Stimulated activated CD8-positive, alpha-beta memory T cell treated with anti-CD3 and anti-CD28 coated beads, Interleukin-12 subunit alpha, Interleukin-12 subunit beta, amount 100 ng/mL, for 1 hour (primary cell): ENCODE results near the gene FAM163A.
"Not testable (repeated sequence)": the region's sequence is repeated elsewhere in the genome, so short reads cannot be mapped to it uniquely, and the experiment has no call there.

Experiments
- DNase-seq: peaks from one replicate; pipeline ENCODE4 v3.0.0-alpha.2; 2020; ENCODE audit warnings: low read depth

FAM163A gene

GRCh38 chr1:179816196-179816960 is 73.3 kb downstream of the FAM163A start:
- no peak for DNase-seq

GRCh38 chr1:179817056-179817455 is 74.0 kb downstream of the FAM163A start:
- DNase-seq = no peak

DNA sequence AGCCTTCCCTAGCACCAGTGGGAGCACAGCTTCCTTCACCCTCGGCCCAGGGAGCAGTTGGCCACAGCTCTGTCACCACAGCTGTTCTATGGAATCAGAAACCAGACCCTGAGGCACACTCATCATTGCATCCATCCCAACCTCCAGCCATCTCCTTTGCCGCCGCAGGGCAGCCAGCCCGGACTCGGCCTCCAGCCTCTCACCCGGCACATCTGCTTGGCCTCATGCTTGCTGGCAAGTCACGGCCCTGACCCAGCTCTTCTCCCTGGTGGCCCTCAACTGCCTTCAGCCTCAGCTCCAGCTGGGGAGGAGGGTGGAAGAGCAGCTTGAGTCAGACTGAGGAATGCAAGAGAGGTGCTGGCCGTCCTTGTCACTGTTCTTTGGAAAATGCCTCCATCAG is 74.7 kb downstream of the FAM163A start:
- DNase-seq = no peak

DNA sequence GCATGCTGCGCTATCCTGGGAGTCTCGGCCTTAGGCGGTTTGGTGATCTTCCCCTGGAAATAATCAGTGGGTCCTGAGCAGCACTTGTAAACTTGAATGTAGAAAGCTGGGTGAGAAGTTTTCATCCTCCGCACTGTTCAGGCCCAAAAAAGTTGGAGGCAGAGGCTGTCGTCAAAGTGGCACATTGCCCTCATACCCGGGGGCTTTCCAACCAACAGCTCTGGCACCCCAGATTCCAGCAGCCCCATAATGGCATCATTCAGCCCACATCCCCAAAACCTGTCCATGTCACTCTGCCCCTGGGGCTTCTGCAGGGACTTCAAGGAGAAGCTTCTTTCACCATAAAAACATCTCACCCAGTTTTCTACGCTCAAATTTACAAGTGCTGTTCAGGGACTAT is 75.2 kb downstream of the FAM163A start:
- no peak for DNase-seq

DNA sequence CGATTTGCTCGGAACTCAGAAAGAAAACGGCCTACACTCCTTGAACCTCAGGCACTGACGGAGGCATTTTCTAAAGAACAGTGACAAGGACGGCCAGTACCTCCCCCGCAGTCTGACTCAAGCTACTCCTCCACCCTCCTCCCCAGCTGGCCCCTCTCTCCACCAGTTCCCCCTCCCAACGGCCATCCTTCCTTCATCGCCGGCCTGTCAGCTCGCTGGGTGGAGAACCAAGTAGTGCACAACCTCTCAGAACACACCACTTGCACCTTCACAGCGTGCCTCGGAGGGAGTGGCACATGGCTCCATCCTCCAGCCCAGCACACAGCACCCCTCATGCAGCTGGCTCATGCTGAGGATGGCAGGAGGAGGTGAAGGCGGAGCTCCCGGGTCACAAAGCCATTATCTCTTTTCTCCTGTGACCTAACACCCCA is 75.7 kb downstream of the FAM163A start:
- DNase-seq = no peak

DNA sequence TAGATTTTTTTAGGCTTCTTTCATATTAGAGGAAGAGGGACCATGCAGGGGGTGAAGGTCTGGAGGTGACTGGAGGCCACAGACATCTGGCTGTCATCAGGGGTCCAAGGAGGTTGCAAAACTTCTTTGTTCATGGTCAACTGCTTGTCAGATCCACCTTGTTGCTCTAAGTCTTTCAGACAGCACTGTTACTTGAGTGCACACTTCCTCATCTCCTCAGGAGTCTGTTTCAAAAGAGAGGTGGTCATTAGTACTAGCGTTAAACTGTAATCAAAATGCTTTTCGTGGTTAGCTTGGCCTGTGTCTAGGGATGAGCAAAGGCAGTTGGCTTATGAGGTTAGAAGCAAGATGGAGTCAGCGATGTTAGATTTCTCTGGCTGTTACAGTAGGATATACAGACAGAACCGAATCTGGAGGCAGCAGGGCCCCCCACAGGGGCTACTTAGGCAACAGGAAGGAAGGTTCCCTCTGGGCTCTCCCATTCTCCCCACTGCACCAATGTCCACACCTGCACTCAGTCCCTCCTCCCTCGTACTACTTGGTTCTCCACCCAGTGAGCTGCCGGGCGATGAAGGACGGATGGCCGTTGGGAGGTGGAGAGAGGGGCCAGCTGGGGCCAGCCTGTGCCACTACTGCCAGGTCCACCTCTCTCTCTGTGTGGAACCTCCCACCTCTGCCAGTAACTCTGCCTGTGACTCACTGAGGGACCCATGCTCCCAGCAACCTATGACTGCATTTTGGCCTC is 77.3 kb downstream of the FAM163A start:
- DNase-seq = no peak

DNA sequence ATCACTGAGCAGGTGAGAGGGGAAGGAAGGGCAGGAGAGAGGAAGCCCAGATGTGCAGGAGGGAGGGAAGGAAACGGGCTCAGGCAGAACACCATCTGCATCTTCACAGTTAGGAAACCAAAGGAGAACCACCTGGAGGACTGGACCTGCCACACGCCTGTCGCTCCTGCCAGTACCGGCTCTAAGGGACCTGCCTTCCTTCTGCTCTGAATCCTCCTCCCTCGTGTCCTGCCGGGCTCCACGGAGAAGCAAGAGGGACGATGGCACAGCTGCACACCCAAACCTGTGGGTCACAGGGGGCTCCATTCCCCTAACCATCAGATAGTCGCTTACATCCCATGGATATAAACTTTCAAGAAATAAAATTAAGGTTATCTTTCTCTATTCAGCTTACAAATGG is 78.4 kb downstream of the FAM163A start:
- DNase-seq = no peak

DNA sequence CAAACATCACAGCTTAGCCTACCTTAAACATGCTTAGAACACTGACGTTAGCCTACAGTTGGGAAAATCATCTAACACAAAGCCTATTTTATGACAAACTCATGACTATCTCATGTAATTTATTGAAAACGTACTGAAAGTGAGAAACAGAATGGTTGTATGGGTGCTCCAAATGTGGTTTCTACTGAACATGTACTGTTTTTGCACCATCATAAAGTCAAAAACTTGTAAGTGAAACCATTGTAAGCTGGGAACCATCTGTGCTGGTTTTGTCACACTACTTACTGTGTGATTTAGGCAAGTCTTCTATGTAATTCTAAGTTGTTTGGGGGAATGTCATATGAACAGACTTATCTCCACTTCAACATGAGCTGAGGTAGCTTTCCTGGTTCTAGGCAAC is 79.0 kb downstream of the FAM163A start:
- no peak for DNase-seq

- DNase-seq = no peak
Observed at GRCh38 chr1:179823693-179824092, 80.6 kb downstream of the FAM163A start.

- no peak for DNase-seq
Observed at GRCh38 chr1:179824265-179824664, 81.2 kb downstream of the FAM163A start.

DNA sequence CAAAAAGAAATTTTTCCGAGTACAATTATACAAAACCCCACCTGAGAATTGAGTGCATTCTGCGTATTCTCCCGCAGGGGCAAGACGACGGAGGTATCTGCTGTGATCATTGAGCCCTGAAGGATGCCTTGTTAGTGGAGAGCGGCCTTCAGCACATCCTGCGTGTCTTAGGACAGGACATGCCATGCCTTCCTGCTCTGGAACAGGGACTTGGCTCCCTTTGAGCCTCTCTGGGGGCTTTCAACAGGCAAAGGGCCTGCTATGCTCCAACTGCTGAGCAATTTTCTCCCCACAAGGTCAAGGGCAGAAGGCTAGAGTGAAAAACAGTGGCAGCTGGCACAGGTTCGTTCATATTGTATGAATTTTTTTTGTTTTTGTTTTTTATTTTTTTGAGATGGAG is 82.1 kb downstream of the FAM163A start:
- DNase-seq = no peak

GRCh38 chr1:179825798-179826460 is 82.8 kb downstream of the FAM163A start:
- no peak for DNase-seq

DNA sequence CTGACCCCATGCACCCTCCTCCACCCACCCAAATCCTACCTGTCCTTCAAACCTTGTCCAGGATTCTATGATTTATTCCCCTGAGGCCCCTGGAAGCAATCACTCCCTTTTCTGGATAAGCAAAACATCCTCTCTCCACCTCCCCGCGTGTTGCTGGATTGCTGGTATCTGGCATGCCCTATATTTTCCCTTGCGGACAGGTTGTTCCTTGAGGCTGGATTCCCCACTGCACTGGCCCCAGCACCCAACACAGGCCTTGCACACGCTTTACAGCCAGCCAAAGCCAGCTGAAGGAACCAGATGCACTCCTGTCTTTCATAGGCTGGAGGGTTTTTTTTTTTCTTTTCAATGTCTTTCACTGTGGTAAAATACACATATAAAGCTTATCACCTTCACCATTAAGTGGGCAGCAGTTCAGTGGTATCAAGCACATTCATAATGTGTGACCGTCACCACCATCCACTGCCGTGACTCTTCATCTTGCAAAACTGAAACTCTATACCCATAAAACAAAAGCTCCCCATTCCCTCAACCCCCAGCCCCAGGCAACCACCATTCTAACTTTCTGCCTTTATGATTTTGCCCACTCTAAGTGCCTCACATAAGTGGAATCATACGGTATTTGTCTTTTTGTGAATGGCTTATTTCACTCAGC is 83.7 kb downstream of the FAM163A start:
- DNase-seq = no peak

DNA sequence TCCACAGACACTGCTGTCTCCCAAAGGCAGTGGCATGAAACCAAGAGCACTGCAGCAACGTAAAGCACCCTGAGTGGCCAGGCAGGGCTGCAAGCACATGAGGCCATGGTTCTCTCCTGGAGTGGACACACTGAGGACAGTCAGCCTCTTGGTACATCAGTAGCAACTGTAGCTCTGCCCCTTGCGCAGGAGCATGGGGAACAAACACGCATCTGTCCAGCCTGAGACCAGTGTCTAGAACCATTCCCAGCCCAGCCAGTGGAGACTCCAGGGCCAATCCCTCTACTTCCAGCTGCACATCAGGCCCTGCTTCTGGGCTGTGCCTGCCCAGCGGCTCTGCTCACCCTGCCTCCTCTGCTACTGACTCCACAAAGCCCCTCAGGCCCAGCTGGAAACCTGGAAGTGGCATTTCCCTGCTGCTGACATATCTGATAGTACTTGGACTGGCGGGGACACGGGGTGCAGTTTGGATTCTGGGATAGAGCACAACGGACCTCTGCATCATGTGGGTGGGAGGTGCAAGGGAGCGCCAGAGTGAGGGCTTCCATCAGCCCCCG is 85.5 kb downstream of the FAM163A start:
- no peak for DNase-seq

DNA sequence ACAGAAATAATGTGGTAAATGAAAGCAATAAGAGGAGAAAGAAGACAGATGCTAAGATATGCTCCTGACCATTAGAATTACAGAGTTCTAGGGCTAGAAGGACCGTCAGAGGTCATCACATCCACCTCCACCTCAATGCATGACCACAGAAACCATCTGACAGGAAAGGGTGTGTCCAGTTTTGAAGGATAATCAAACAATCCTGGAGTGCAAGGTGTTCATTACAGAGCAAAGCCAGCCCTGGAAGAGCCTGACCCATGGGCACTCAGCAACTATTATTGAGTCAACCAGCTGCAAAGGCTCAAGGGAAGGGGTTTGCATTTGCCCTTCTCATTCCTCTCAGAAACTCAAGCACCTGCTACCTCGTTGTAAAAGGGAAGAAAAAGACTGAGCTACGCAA is 88.1 kb downstream of the FAM163A start:
- no peak for DNase-seq

DNA sequence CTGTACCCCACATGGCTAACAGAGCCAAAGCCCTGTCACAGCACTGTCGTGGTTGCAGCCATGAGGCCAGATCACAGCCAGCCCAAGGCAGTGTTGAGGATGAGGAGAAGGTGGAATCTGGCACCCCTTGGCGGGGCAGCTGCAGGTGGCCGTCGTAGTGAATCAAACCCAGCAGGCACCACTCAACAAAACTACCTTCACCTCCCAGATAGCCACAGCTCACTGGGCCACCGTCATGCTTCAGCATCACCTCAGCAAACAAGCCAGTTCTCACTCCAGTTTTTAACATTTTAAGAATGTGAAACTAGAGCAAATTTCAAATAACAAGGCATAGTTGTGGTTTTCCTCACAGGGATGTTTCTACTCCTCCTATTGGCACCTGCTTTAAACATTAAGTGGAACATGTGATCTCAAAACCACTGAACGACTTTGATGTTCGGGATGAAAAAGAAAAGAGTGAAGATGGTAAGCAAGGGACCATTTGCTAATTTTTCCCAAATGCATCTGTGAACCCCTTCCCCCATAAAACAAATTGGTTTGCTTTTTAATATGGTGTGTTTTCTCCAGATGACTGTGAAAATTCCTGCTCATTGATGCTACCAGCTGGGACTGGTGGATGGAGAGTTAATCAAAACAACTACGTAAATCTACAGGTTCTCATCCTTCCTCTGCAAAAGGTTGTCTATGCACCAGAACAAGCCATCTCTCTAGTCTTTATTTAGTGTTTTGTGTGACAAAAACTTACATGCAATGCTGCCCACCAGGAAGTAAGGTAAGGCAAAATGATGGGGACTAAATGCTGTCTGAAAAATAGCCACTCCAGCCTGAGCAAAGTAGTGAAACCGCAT is 89.0 kb downstream of the FAM163A start:
- DNase-seq = no peak

- DNase-seq = not testable (repeated sequence)
Observed at GRCh38 chr1:179836686-179837445, 93.8 kb downstream of the FAM163A start.

- no peak for DNase-seq
Observed at GRCh38 chr1:179840107-179840506, 97.0 kb downstream of the FAM163A start.

DNA sequence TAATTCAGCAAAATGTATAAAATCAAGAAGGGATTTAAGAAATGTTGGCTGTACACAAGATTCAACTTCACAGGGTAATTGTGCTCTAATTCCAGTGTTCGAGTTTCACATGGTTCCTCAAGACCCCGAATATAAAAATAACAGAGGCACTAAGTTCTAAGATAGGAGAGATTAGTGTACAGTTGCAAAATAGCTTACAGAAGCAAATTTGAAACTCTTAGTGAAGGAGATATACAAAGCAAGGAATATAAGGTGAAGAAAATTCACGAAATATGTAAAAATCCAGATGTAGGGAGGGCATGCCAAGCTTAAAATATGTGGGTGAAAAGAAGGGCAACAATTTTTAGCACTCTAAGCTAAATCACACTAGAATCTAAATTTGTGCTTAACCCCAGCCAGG is 105.1 kb downstream of the FAM163A start:
- DNase-seq = no peak

DNA sequence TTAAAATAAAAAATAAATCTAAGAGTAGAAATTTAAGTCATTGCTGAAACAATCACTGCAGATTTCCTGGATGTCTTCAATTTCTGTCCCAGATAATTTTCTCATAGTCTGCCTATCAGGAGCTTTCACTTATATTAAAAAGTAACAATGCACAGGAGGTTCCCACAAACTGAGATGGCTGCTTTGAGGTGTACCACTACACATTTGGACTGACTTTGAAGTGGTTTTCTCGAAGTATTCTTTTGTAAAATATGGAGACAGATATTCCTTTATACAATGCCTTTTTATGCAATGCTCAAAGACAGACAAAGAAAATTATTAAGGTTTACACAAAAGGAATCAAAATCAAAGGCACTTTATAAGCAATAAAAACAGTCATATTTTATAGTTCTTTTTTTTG is 110.0 kb downstream of the FAM163A start:
- DNase-seq = no peak
